PC-9 (cell line): ENCODE results near the gene TMEM205.

Experiments
- CTCF ChIP-seq: fragments of 200-600 bp; sonication (generic); conservative IDR thresholded peaks from 2 replicates; pipeline ENCODE4 v1.6.1; 2017; ENCODE audit warnings: mixed run types, antibody characterized with exemption, mild to moderate bottlenecking, moderate library complexity
- EZH2 ChIP-seq: fragments of 200-600 bp; sonication (generic); IDR thresholded peaks from 2 replicates; pipeline ENCODE4 v1.8.0; 2017; ENCODE audit warnings: antibody characterized with exemption, low read depth

- TF ChIP-seq CTCF (no peak), EZH2 (no peak)
These were observed 24.6 kb downstream of the TMEM205 start for GRCh38 chr19:11321191-11322126.
